Measurements from ENCODE around the gene MAPRE2. TPM values are rescaled to one million over a fixed set of nuclear protein-coding genes. Genes with fewer than 3 reads are reported as not detected.

The MAPRE2 gene
- total RNA-seq, 1 experiment from 2014 or later: 16.4 TPM

GRCh38 chr18:35047697-35048292, 6.6 kb downstream of the MAPRE2 start:
- CTCF ChIA-PET: no interaction called here
- intact Hi-C loops (cut with micrococcal nuclease; ENCODE audit: unreplicated experiment): no loop called here
- peaks cover 13% of the 10 kb centered on the region for H3K4me1 ChIP-seq (ENCODE audit: insufficient read depth, low read length, poor library complexity, severe bottlenecking)

GRCh38 chr18:35049111-35050027, 8.2 kb downstream of the MAPRE2 start:
- CTCF ChIA-PET: no interaction called here
- BruUV-seq (replicated peaks): no TSS peak
- intact Hi-C loops (cut with micrococcal nuclease; ENCODE audit: unreplicated experiment): no loop called here
- Histone ChIP-seq H3K4me1 (ENCODE audit: insufficient read depth, low read length, poor library complexity, severe bottlenecking) (no peaks in the 10 kb centered on the region), H3K36me3 (ENCODE audit: insufficient read depth, low read length, poor library complexity, severe bottlenecking) (no peaks in the 10 kb centered on the region), H3K27me3 (replicated peaks; ENCODE audit: insufficient read depth, low read depth, low read length, poor library complexity) (no peaks in the 10 kb centered on the region), H3K9me3 (ENCODE audit: low read depth, low read length, poor library complexity, severe bottlenecking) (no peaks in the 10 kb centered on the region), H3K27ac (ENCODE audit: low read depth, low read length, poor library complexity, severe bottlenecking) (no peak overlapping the region), H3K4me3 (ENCODE audit: low read depth, low read length, poor library complexity, severe bottlenecking) (no peak overlapping the region)
- POLR2A ChIA-PET (ENCODE audit: low non-redundant PET): no interaction called here
- no peak for DNase-seq (ENCODE audit: low spot score)
- TF ChIP-seq EZH2 (IDR thresholded peaks at IDR 0.05; ENCODE audit: borderline replicate concordance, low read depth, low read length, poor library complexity, severe bottlenecking): no peak
- no peak for TF ChIP-seq CTCF (conservative IDR thresholded peaks at IDR 0.05; ENCODE audit: low read depth, low read length)

More at GRCh38 chr18:35047697-35048292, 6.6 kb downstream of the MAPRE2 start:
- POLR2A ChIA-PET (ENCODE audit: low non-redundant PET): no interaction called here
- no TSS peak for BruUV-seq (replicated peaks)
- no peaks in the 10 kb centered on the region for H3K27me3 ChIP-seq (replicated peaks; ENCODE audit: insufficient read depth, low read depth, low read length, poor library complexity)
- DNase-seq (ENCODE audit: low spot score): no peak
- no peak overlapping the region for H3K4me3 ChIP-seq (ENCODE audit: low read depth, low read length, poor library complexity, severe bottlenecking)
- no peaks in the 10 kb centered on the region for H3K36me3 ChIP-seq (ENCODE audit: insufficient read depth, low read length, poor library complexity, severe bottlenecking)
- TF ChIP-seq EZH2 (IDR thresholded peaks at IDR 0.05; ENCODE audit: borderline replicate concordance, low read depth, low read length, poor library complexity, severe bottlenecking) (no peak), CTCF (conservative IDR thresholded peaks at IDR 0.05; ENCODE audit: low read depth, low read length) (no peak)
- H3K27ac ChIP-seq (ENCODE audit: low read depth, low read length, poor library complexity, severe bottlenecking): no peak overlapping the region
- H3K9me3 ChIP-seq (ENCODE audit: low read depth, low read length, poor library complexity, severe bottlenecking): no peaks in the 10 kb centered on the region

- BruUV-seq (replicated peaks): no TSS peak
- Histone ChIP-seq H3K4me1 (ENCODE audit: insufficient read depth, low read length, poor library complexity, severe bottlenecking) (no peaks in the 10 kb centered on the region), H3K27me3 (replicated peaks; ENCODE audit: insufficient read depth, low read depth, low read length, poor library complexity) (no peaks in the 10 kb centered on the region), H3K9me3 (ENCODE audit: low read depth, low read length, poor library complexity, severe bottlenecking) (no peaks in the 10 kb centered on the region), H3K36me3 (ENCODE audit: insufficient read depth, low read length, poor library complexity, severe bottlenecking) (no peaks in the 10 kb centered on the region), H3K4me3 (ENCODE audit: low read depth, low read length, poor library complexity, severe bottlenecking) (no peak overlapping the region), H3K27ac (ENCODE audit: low read depth, low read length, poor library complexity, severe bottlenecking) (no peak overlapping the region)
- DNase-seq (ENCODE audit: low spot score): no peak
- intact Hi-C loops (cut with micrococcal nuclease; ENCODE audit: unreplicated experiment): no loop called here
- POLR2A ChIA-PET (ENCODE audit: low non-redundant PET): no interaction called here
- TF ChIP-seq CTCF (conservative IDR thresholded peaks at IDR 0.05; ENCODE audit: low read depth, low read length): no peak
- no peak for TF ChIP-seq EZH2 (IDR thresholded peaks at IDR 0.05; ENCODE audit: borderline replicate concordance, low read depth, low read length, poor library complexity, severe bottlenecking)
- CTCF ChIA-PET: no interaction called here
These were observed 8.9 kb downstream of the MAPRE2 start for GRCh38 chr18:35050028-35050546.
